Measurements from ENCODE around the gene OR13J1.
"Not testable (repeated sequence)": the region's sequence is repeated elsewhere in the genome, so short reads cannot be mapped to it uniquely, and the experiment has no call there.

OR13J1 gene

DNA sequence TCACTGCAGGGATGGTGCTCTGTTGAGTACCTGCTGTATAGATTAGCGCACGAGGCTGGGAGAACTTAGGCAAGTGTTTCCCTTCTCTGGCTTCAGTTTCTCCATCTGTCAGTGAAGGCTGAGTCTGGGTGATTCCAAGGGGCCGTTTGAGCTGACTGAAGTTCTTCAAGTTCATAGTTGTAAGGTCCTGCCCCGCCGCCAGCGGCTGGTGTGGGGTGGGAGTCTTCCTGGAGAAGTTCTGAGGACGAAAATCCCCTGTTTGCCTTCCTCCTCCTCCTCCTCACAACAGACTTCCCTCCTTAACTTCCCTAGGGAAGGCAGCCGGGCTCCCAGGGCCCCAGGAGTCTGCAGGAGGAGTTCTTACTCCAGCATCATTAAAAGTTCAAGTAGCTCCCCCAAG is 34.1 kb upstream of the OR13J1 start:
- no peak for DNase-seq

DNA sequence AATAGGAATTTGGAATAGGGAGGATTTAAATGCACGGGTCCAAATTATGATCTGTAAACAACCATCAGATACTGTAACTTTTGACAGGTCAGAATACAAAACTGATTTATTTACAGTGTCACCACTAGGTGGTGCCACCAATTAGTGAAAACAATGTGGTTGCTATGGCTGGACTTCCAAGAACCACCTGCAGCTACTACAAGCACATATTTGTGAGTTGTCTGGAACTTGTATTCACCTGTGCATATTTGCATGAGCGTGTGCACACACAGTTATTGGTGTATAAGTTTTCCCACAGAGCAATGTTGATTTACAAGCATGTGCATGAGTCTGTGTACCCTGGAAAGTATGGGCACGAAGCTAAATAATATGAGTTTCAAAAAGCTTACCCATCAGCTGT is 32.8 kb upstream of the OR13J1 start:
- no peak for DNase-seq

- no peak for DNase-seq
Observed at GRCh38 chr9:35899021-35899420, 28.8 kb upstream of the OR13J1 start.

DNA sequence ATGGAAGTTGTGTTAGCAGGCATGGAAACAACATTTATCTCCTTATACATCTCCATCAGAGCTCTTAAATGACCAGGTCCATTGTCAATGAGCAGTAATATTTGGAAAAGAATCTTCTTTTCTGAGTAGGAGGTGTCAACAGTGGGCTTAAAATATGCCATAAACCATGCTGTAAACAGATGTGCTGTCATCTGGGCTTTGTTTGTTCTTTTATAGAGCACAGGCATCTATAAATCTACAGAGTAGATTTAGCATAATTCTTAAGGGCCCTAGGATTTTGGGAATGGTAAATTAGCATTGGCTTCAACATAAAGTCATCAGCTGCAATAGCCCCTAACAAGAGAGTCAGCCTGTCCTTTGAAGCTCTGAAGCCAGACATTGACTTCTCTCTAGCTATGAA is 28.1 kb upstream of the OR13J1 start:
- DNase-seq, result no peak

DNA sequence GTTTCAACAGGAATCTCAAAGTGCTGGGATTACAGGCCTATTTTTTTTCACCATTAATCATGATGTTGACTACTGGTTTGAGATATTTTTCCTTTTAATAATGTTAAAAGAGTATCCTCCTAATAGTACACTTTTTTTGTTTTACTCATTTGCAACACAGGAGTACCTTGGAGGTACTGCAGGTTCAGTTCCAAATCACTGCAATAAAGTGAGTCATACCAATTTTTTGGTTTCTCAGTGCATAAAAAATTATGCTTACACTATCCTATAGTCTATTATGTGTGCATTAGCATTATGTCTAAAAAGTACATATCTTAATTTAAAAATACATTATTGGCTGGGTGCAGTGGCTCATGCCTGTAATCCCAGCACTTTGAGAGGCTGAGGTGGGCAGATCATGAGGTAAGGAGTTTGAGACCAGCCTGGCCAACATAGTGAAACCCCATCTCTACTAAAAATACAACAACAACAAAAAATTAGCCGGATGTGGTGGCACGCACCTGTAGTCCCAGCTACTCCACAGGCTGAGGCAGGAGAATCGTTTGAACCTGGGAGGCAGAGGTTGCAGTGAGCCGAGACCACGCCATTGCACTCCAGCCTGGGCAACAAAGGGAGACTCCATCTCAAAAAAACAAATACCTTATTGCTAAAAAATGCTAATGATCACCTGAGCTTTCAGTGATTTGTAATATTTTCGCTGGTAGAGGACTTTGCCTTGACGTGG is 27.3 kb upstream of the OR13J1 start:
- DNase-seq, result not testable (repeated sequence)

- no peak for DNase-seq
Observed at GRCh38 chr9:35896570-35896969, 26.4 kb upstream of the OR13J1 start.

DNA sequence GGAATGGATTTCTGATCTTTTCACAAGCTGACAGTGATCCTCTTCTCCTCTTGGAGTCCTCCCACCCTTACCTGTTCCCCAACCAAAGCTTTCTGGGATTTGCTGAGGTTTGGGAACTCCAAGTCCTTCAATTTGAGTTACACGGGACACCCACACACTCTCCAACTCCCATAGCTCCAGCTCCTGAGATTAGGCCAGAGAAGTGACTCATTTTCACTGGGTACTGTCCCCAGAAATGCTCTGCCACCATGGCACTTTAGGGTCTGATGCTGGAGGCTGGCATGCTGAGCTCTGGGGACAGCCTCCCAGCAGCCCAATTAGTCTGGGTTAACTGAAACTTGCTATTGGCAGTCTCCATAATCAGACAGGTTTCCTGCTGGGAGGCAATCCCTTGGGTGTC is 21.9 kb upstream of the OR13J1 start:
- no peak for DNase-seq

DNA sequence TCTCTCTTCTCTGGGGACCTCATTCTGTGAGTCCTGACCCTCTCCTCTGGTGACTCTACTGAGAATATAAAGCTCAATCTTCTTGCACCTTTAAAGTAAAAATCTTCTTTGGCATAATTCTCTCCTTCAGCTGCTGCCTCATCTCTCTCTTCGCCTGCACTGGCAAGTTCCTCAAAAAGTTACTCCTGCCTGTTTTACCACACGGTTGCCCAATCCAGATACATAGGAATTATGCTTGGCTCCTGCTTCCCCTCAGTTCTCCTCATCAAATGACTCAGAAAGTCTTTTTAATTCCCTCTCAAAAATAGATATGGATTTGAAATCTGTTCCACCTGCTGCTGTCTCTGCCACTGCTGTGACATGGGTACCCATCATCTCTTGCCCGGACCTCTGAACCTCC is 21.4 kb upstream of the OR13J1 start:
- no peak for DNase-seq

- DNase-seq, result not testable (repeated sequence)
Observed at GRCh38 chr9:35884908-35885307, 14.7 kb upstream of the OR13J1 start.

GRCh38 chr9:35882996-35883395 is 12.8 kb upstream of the OR13J1 start:
- no peak for DNase-seq

- no peak for DNase-seq
Observed at GRCh38 chr9:35882263-35882848, 12.2 kb upstream of the OR13J1 start.

DNA sequence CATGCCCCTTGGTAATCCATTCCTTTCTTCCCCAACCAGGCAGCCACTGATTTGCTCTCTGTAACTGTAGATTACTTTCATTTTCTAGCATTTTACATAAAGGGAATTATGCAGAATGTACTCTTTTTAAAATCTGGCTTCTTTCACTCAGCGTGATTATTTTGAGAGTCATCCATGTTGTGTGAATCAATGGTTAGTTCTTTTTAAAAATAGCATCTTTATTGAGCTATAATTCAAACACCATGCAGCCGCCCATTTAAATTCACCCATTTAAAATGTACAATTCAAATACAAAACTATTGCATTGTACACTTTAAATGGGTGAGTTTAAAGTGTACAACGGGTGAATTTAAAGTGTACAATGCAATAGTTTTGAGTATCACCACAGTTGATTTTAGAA is 2.3 kb upstream of the OR13J1 start:
- DNase-seq, result no peak

GRCh38 chr9:35871545-35871944 is 1.3 kb upstream of the OR13J1 start:
- no peak for DNase-seq

DNA sequence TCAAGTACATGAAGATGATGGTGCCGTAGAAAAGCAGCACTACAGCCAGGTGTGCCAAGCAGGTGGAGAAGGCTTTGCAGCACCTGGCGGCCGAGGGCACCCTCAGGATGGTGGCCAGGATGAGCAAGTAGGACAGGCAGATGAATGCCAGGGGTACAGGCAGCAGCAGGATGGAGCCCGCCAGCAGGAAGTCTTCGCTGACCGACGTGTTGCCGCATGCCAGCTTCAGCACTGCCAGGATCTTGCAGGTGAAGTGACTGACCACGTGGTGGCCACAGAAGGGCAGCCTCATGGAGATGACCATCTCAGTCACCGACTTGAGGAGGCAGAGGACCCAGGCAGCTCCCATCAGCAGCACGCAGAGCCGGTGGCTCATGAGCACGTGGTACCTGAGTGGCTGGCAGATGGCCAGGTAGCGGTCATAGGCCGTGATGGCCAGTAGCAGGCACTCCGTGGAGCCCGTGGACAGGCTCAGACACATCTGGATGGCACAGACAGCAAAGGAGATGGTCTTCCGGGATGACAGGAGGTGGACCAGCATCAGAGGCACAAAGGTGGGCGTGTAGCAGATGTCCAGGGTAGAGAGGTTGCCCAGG is 482 bp downstream of the OR13J1 start:
- DNase-seq, result no peak

- no peak for DNase-seq
Observed at GRCh38 chr9:35868933-35869332, 1.3 kb downstream of the OR13J1 start.

GRCh38 chr9:35867538-35867937 is 2.7 kb downstream of the OR13J1 start:
- DNase-seq, result no peak

GRCh38 chr9:35864695-35865255 is 5.4 kb downstream of the OR13J1 start:
- DNase-seq, result no peak

DNA sequence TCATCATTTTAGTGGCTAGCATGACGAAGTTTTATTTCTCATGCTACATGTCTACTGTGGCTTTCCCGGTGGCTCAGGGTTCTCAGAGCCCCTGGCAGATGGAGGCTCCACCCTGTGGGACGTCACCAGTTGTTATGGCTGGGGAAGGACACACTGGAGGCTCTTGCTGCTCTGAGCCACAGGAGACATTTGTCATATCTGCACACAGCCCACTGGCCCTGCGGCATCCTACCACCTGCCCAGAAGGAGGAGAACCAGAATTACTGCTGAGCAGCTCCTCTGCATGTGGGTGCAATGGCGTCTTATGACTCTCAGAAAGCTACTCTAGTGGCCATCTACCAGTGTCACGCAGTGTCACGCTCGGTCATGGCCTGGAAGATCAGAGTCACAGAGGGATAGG is 6.6 kb downstream of the OR13J1 start:
- no peak for DNase-seq

- DNase-seq, result no peak
Observed at GRCh38 chr9:35862328-35862727, 7.9 kb downstream of the OR13J1 start.

GRCh38 chr9:35861161-35861897 is 8.9 kb downstream of the OR13J1 start:
- no peak for DNase-seq

- no peak for DNase-seq
Observed at GRCh38 chr9:35859990-35860339, 10.2 kb downstream of the OR13J1 start.

DNA sequence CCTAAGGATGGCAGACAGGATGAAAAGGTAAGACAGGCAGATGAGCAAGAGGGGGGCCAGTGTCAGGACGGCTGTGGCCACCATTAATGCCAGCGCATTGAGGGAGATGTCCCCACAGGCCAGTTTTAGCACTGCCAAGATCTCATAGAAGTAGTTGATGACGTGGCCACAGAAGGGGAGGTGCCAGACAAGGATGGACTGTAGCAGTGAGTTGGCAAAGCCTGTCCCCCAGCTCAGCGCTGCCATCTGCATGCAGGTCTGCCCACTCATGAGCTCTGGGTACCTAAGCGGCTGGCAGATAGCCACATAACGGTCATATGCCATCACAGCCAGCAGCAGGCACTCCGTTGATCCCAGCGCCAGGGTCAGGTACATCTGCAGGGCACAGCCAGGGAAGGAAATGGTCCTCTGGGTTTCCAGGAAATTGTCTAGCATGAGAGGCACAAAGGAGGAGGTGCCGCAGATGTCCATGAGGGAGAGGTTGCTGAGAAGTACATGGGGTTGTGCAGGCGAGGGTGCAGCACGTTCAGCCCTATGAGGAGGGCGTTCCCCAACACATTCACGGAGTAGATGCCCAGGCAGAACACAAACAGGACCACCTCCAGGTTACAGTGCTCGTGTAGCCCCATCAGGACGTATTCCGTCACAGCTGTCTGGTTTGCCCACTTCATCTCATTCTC is 10.8 kb downstream of the OR13J1 start:
- DNase-seq, result no peak

- DNase-seq, result no peak
Observed at GRCh38 chr9:35858458-35858857, 11.7 kb downstream of the OR13J1 start.

Measured in cortex of kidney (tissue), 1 donor.